ENCODE data around the gene MATN3.
"Not testable (repeated sequence)": the region's sequence is repeated elsewhere in the genome, so short reads cannot be mapped to it uniquely, and the experiment has no call there.

The MATN3 gene

GRCh38 chr2:20012282-20013125, at the start of gene MATN3:
Gene MATN3, minus strand, starts transcription at chr2:20012668. Its CDS starts 37 bp downstream, at chr2:20012631.
- DNase-seq: no peak

- no peak for DNase-seq
Observed at GRCh38 chr2:20061940-20062339, 49.5 kb upstream of the MATN3 start.

- DNase-seq: no peak
Observed at GRCh38 chr2:20061476-20061875, 49.0 kb upstream of the MATN3 start.

- no peak for DNase-seq
Observed at GRCh38 chr2:20060106-20060505, 47.6 kb upstream of the MATN3 start.

- no peak for DNase-seq
Observed at GRCh38 chr2:20057268-20057667, 44.8 kb upstream of the MATN3 start.

GRCh38 chr2:20054931-20055330, 42.5 kb upstream of the MATN3 start:
- no peak for DNase-seq

- no peak for DNase-seq
Observed at GRCh38 chr2:20054119-20054518, 41.7 kb upstream of the MATN3 start.

GRCh38 chr2:20052861-20053281, 40.4 kb upstream of the MATN3 start:
- no peak for DNase-seq

GRCh38 chr2:20052229-20052851, 39.9 kb upstream of the MATN3 start:
- no peak for DNase-seq

- DNase-seq: peak; percentile 97 to 98
Observed at GRCh38 chr2:20051532-20052228, 39.2 kb upstream of the MATN3 start, which contains the start of gene LAPTM4A. Gene LAPTM4A, minus strand, starts transcription at chr2:20051628. Its CDS starts 108 bp downstream, at chr2:20051520.

- peak; percentile 50 to 58 for DNase-seq
Observed at GRCh38 chr2:20050646-20051531, 38.4 kb upstream of the MATN3 start.

- peak; percentile 78 to 84 for DNase-seq
Observed at GRCh38 chr2:20050104-20050645, 37.7 kb upstream of the MATN3 start.

- peak; percentile 50 to 75 for DNase-seq
Observed at GRCh38 chr2:20049637-20050036, 37.2 kb upstream of the MATN3 start.

- DNase-seq: no peak
Observed at GRCh38 chr2:20048488-20049448, 36.3 kb upstream of the MATN3 start.

GRCh38 chr2:20045712-20046292, 33.3 kb upstream of the MATN3 start:
- DNase-seq: not testable (repeated sequence)

GRCh38 chr2:20044778-20045177, 32.3 kb upstream of the MATN3 start:
- DNase-seq: no peak

- no peak for DNase-seq
Observed at GRCh38 chr2:20042531-20042930, 30.1 kb upstream of the MATN3 start.

GRCh38 chr2:20040489-20041172, 28.2 kb upstream of the MATN3 start:
- DNase-seq: no peak

- DNase-seq: no peak
Observed at GRCh38 chr2:20037660-20038059, 25.2 kb upstream of the MATN3 start.

Measured in Kasumi-1 (cell line).